HG02759 (cell line): ENCODE data around the gene APBB2.

Source experiments
- ATAC-seq: cut with Tn5 transposase; IDR thresholded peaks from one replicate; pipeline ENCODE4 v1.9.1; 2021; ENCODE audit warnings: mild to moderate bottlenecking, moderate library complexity; ENCODE audit not compliant: unreplicated experiment

The APBB2 gene

GRCh38 chr4:41110050-41110449, 104.3 kb downstream of the APBB2 start:
- no peak for ATAC-seq

- ATAC-seq = no peak
These were observed 105.9 kb downstream of the APBB2 start for GRCh38 chr4:41108481-41108880.

GRCh38 chr4:41106694-41107419, 107.5 kb downstream of the APBB2 start:
- no peak for ATAC-seq

- ATAC-seq = no peak
These were observed 108.3 kb downstream of the APBB2 start for GRCh38 chr4:41106081-41106480.

- no peak for ATAC-seq
These were observed 110.2 kb downstream of the APBB2 start for GRCh38 chr4:41104155-41104554.

GRCh38 chr4:41103657-41104056, 110.7 kb downstream of the APBB2 start:
- no peak for ATAC-seq

GRCh38 chr4:41102414-41103092, 111.8 kb downstream of the APBB2 start:
- no peak for ATAC-seq

- no peak for ATAC-seq
These were observed 116.0 kb downstream of the APBB2 start for GRCh38 chr4:41098093-41099048.

GRCh38 chr4:41095973-41096372, 118.4 kb downstream of the APBB2 start:
- peak; percentile 49 for ATAC-seq

- no peak for ATAC-seq
These were observed 119.0 kb downstream of the APBB2 start for GRCh38 chr4:41095192-41095872.

GRCh38 chr4:41092128-41092527, 122.2 kb downstream of the APBB2 start:
- ATAC-seq = no peak

GRCh38 chr4:41081847-41082246, 132.5 kb downstream of the APBB2 start:
- ATAC-seq = no peak

- ATAC-seq = no peak
These were observed 133.4 kb downstream of the APBB2 start for GRCh38 chr4:41080976-41081375.

- ATAC-seq = no peak
These were observed 134.3 kb downstream of the APBB2 start for GRCh38 chr4:41079881-41080560.

- ATAC-seq = no peak
These were observed 136.7 kb downstream of the APBB2 start for GRCh38 chr4:41077628-41078027.

- ATAC-seq = no peak
These were observed 137.9 kb downstream of the APBB2 start for GRCh38 chr4:41076481-41076880.

GRCh38 chr4:41074215-41074614, 140.1 kb downstream of the APBB2 start:
- ATAC-seq = no peak

GRCh38 chr4:41072021-41072777, 142.1 kb downstream of the APBB2 start:
- ATAC-seq = peak; percentile 44

- no peak for ATAC-seq
These were observed 143.6 kb downstream of the APBB2 start for GRCh38 chr4:41070516-41071281.
